ENCODE results near the gene SERPINB12. TPM values are rescaled to one million over a fixed set of nuclear protein-coding genes. Genes with fewer than 3 reads are reported as not detected.

Gene SERPINB12
- polyA plus RNA-seq, 3 donors = not detected

GRCh38 chr18:63550068-63550467 lies 7.9 kb downstream of the SERPINB12 start:
- DNase-seq = no peak

DNA sequence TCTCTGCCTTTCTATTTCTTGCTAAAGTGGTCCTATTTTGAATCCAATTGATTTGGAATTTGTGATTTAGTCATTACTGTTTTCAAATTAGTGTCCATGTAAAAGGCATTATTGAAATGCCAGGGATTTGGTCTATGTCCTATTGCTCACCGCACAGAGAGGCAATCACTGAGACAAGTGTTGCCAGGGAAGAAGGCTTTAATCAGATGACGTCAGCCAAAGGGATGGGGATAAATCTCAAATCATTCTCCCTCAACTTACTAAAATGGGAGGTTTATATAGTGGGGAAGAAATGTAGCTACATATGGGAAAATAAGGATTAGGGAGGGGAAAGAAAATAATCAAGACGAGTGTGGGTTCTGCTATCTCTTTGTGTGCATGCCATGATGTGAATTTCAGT lies 9.6 kb downstream of the SERPINB12 start:
- no peak for DNase-seq

GRCh38 chr18:63552581-63552980 lies 10.4 kb downstream of the SERPINB12 start:
- no peak for DNase-seq

GRCh38 chr18:63553081-63553480 lies 10.9 kb downstream of the SERPINB12 start:
- no peak for DNase-seq

DNA sequence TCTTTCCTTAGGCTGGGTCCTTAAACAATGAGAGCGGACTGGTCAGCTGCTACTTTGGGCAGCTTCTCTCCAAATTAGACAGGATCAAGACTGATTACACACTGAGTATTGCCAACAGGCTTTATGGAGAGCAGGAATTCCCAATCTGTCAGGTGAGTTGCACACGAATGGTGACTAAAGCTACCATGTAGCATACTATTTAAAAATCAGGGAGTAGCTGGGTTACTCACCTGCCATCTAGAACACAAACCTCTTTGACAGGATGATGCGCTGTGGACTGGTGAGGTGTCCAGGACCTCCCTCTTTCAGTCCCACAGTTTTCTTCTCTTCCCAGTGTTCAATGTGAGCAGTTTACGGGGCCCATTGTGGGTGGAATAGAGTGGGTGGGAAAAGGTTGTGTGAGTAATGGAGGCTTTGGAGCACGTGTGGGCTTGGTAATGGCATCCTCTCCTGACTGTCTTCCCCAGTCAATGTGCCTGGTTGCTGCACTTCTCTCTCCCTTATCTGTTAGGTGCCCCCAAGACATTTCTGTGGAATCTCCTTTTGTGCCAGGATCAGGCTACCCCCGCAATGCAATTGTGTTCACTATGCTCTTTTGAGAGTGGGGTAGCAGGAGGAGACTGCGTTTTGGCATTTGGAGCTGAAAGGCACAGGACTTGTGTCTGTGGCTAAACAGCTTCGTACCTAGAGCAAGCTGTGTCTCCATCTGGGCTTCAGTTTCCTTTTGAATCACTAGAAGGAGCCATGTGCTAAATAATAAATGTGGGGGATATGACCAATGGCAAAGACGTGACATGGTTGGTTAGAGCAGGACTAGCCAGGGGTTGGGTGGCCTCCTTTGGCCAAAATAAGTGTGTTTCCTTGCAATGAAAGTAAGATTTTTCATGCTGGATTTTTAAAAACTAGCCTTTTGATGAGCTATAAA lies 17.7 kb downstream of the SERPINB12 start:
- DNase-seq = no peak

DNA sequence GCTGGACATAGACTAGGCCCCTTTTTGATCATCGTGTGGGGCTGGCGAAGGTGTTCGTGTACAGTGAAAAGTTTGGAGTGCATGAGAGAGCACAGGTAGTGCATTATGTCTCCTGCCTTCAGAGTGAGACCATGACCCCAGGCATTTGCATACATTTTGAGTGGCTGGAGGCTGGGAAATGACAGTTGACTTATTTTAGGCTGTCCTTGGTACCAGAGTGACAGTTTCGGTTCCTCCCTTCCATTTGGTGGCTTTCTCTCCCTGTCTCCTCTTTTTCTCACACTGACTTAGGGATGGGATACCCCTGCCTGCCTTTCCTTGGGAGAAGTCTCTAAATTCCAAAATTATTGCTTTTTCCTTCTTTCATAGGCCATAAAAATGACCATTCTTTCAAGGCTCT lies 20.1 kb downstream of the SERPINB12 start:
- DNase-seq = no peak

DNA sequence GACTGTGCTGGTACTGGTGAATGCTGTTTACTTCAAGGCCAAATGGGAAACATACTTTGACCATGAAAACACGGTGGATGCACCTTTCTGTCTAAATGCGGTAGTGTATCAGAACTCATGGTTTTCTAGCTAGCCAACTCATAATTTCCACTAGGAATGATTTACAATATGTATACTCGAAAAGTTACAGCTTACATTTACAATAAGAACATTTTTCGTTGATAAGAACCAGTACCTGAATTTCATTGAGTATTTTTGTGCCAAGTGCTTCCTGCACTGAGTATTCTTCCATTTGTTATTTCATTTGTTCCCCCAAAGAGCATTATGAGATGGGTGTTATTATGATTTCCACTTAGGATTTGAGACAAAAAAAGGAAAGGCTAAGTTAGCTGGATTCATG lies 21.9 kb downstream of the SERPINB12 start:
- DNase-seq = no peak

GRCh38 chr18:63564561-63564960 lies 22.4 kb downstream of the SERPINB12 start:
- no peak for DNase-seq

- no peak for DNase-seq
These were observed 25.1 kb downstream of the SERPINB12 start for GRCh38 chr18:63567276-63567675.

DNA sequence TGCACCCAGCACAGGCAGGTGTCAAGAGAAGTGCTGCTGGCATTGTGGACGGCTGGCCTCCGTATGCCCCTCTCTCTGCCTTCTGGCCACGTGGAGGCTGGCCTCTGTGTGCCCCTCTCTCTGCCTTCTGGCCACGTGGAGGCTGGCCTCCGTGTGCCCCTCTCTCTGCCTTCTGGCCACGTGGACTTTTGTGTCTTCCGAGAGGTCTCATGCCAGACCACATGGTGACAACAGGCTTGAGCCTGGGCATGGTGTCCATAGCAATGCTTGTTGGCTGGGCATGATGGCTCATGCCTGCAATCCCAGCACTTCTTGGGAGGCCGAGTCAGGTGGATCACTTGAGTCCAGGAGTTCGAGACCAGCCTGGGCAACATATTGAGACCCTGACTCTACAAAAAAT lies 25.7 kb downstream of the SERPINB12 start:
- DNase-seq = no peak

DNA sequence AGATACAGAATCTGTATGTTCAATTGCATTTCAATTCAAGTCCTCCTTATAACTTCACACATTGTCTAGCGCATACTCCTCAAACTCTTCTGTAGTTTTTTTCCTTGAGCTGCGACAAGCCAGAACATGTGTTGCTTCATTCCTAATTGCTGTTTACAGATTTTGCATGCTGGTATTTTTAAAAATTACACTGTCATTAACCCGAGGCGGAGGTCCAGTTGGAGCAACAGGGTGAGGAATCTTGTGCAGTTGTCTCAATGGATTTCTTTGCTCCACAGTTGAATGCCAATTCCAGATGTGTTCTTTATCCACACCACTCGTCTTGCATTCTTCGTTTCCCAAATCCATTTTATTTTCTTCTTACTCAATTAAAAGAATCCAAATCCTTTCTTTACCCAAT lies 28.6 kb downstream of the SERPINB12 start:
- DNase-seq = no peak

GRCh38 chr18:63575681-63576080 lies 33.5 kb downstream of the SERPINB12 start:
- DNase-seq = no peak

DNA sequence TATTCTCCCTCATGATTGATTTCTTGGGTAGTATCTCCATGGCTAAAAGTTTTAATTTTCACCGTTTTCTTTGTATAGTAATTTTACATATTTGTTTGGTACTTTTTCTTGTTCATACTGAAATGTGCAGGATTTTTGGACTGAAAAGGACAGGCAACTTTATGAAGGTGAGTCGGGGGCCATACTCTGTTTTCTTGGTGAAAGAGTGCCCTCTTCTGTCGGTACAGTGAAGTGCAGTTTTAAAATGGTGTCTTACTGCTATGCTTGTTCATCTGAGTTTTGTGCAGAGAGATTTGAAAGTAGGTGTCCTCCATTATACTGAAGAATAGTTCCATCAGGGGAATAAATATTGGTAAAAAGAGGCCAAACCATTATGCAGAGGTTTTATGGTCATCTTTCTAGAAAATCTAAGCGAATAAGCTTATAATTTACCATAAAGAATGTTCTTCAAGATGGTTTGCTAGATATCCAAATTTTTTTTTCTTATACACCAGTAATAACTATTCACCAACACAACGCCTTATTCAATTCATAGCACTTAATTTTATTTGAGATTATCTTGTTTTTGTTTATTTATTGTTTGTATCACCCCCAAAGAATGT lies 36.3 kb downstream of the SERPINB12 start:
- DNase-seq = peak; percentile 36

DNA sequence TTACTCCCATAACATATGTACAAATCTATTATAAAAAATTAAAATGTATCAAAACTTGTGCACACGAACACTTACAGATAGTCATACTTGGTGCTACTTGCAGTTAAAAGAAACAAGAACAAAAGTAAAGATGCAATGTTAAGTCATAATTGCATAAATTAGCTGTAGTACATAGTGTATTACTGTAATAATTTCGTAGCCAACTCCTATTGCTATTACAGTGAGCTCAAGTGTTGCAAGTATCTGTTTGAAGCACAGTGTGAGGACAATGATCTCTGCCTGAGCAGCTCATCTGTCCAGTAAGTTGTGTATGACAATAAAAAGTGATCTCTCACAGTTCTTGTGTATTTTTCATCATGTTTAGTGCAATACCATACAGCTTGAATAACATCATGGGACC lies 37.4 kb downstream of the SERPINB12 start:
- no peak for DNase-seq

DNA sequence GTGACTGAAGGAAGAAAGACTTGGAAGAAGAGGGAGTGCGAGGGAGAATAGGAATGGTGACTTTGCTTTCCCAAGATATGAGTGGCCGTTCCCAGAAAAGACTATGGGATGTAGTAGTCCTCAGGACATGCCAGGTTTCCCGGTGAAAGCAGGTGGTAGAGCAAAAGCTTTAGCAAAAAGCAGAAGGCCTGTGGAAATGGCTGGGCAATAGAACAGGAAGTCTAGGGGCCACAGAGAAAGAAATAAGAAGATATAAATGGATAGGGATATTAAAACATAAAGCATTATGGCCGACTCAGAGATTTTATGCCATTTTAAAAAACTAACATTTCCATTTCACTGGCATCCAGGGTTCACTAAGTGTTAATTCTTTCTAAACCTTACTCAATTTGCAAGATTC lies 43.8 kb downstream of the SERPINB12 start:
- no peak for DNase-seq

DNA sequence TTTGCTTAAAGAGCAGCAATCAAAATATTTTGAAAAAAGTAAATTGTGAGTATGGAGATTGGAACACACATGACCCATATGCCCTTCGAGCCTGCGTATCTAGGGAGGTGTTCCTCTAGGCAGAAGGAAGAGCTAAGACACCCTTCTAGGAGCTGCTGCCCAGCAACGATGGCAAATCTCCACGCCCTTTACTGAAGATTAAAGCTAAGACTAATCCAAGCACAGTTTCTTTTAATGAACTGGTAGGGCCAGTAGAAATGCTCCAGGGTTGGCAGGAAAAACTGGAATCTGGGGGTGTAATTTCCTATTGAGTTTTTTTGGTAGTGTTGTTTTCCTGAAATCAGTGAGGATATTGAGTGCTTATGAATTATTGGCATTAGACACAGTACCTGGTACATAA lies 44.3 kb downstream of the SERPINB12 start:
- DNase-seq = no peak

GRCh38 chr18:63586966-63587365 lies 44.8 kb downstream of the SERPINB12 start, which contains the start of gene SERPINB13:
Gene SERPINB13 (plus strand): TSS chr18:63587343. CDS start chr18:63588668, 1,325 bp downstream.
- DNase-seq = no peak

GRCh38 chr18:63588909-63589308 lies 46.7 kb downstream of the SERPINB12 start:
- DNase-seq = no peak

- DNase-seq = no peak
These were observed 48.2 kb downstream of the SERPINB12 start for GRCh38 chr18:63590373-63590772.

DNA sequence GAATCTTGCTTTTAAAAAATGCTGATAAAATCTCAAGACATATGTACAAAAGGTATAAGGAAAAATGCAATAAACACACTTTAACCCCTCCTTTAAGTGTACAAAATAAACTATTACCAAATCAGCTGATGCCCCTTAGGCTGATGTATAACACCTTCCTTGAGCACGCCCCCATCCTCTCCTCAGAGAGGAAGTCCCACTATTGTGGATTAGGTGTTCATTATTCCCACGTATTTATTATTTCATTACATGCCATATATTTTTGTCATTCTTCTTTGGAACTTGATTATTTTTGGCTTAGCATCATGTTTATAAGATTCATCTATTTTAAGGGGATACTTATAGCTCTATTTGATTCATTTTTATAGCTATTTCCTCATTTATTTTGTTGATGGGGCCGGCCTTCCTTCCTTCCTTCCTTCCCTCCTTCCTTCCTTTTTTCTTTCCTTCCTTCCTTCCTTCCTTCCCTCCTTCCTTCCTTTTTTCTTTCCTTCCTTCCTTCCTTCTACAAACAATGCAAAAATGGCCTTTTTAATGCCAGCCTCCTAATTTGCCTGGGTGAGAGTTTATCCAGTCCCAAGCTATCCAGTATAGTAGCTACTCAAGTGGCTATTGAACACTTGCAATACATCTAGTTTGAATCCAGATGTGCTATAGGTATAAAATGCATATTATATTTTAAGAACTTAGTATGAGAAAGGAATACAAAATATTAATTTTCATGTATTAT lies 49.0 kb downstream of the SERPINB12 start:
- DNase-seq = no peak

DNA sequence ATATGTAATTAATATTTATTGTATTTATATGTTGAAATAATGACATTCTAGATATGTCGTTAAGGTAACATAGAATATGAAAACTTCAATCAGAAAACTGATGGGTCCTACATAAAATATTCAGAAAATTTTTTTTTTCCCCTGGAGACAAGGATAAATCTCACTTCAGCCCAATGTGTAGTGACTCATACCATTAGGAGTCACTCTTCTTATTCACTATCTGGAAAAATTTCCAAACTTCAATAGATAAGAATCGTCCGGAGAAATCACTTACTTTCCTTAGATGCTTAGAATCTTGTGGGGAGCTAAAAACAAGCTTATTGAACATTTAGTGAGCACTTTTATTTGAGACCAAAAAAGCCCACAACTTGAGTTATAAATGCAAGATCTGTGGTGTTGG lies 49.6 kb downstream of the SERPINB12 start:
- no peak for DNase-seq

DNA sequence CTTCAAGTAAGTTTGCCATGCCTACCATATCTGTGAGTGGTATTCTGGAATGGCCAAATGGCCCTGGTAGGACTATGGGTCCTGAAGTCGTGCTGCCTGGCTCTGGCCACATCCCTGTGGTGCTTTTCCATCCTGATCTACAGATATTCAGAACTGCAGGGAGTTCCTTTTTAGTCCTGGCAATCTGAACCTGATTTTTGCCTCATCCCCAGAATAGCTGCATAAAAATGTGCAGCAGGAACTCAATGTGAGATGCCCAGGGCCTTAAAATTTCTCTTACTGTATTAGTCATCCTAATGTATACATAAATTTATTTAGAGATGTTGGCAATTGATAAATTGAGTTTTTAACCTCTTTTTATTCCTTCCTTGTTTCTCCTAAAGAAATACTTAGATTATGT lies 50.3 kb downstream of the SERPINB12 start:
- DNase-seq = no peak

DNA sequence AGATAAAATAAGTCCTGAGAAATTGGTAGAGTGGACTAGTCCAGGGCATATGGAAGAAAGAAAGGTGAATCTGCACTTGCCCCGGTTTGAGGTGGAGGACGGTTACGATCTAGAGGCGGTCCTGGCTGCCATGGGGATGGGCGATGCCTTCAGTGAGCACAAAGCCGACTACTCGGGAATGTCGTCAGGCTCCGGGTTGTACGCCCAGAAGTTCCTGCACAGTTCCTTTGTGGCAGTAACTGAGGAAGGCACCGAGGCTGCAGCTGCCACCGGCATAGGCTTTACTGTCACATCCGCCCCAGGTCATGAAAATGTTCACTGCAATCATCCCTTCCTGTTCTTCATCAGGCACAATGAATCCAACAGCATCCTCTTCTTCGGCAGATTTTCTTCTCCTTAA lies 54.8 kb downstream of the SERPINB12 start:
- DNase-seq = no peak
